T-helper 2 cell treated with Interferon-gamma antibody and Interleukin-4, amounts not matched to agents 5 μg/mL and 100 μg/mL, for 36 hours (primary cell): ENCODE results near the gene EPHA6.

Experiments
- DNase-seq: peaks from one replicate; pipeline ENCODE4 v3.0.0; 2021; ENCODE audit warnings: low spot score
- H3K27ac Mint-ChIP-seq: one replicate; pipeline ENCODE4 v1.8.0; 2021; ENCODE audit warnings: mild to moderate bottlenecking, mixed read lengths
- H3K27me3 Mint-ChIP-seq: one replicate; pipeline ENCODE4 v1.8.0; 2021; ENCODE audit warnings: low read depth, mixed read lengths
- H3K36me3 Mint-ChIP-seq: one replicate; pipeline ENCODE4 v1.8.0; 2021; ENCODE audit warnings: low read depth, mixed read lengths
- H3K4me1 Mint-ChIP-seq: one replicate; pipeline ENCODE4 v1.8.0; 2021; ENCODE audit warnings: low read depth, mixed read lengths
- H3K4me3 Mint-ChIP-seq: one replicate; pipeline ENCODE4 v1.8.0; 2022; ENCODE audit warnings: mild to moderate bottlenecking, moderate library complexity, mixed read lengths
- H3K9me3 Mint-ChIP-seq: one replicate; pipeline ENCODE4 v1.8.0; 2021; ENCODE audit warnings: mixed read lengths

The EPHA6 gene

GRCh38 chr3:96813820-96814650 is at the start of gene EPHA6:
EPHA6 (plus strand) TSS chr3:96814594.
- no peak for DNase-seq
- no peaks in the 10 kb centered on the region for H3K36me3 Mint-ChIP-seq

DNA sequence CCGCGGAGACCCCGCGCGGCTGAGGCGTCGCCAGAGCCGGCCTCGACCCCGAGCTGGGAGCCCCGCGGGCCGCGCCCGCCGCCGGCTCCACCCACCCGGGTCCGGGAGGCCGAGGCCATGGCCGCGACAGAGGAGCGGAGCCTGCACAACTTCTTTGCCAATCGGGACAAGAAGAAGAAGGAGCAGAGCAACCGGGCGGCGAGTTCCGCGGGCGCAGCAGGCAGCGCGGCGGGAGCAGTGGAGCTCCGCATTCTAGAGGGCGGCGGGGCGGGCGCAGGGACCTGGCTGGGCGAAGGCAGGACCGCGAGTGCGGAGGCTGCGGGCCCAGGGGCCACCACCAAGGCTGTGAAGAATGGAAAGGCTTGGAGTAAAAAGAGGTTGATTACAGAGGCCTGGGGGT is 37.6 kb upstream of the EPHA6 start:
- H3K4me1 Mint-ChIP-seq: no peaks in the 10 kb centered on the region
- H3K4me3 Mint-ChIP-seq: no peak overlapping the region

More at GRCh38 chr3:96813820-96814650, at the start of gene EPHA6:
- Mint-ChIP-seq H3K4me1 (peaks cover 8% of the 10 kb centered on the region), H3K27me3 (peaks cover 26% of the 10 kb centered on the region), H3K9me3 (no peaks in the 10 kb centered on the region), H3K4me3 (peak within 1 kb of the TSS; percentile 79), H3K27ac (no peak within 1 kb of the TSS)

DNA sequence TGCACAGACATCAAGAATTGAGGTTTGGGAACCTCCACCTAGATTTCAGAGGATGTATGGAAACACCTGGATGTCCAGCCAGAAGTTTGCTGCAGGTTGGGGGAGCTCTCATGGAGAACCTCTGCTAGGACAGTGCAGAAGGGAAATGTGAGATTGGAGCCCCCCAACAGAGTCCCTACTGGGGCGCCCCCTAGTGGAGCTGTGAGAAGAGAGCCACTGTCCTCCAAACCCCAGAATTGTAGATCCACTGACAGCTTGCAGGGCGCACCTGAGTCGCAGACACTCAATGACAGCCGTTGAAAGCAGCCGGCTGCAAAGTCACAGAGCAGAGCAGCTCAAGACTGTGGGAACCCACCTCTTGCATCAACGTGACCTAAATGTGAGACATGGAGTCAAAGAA is 34.6 kb upstream of the EPHA6 start:
- H3K36me3 Mint-ChIP-seq: no peaks in the 10 kb centered on the region
- no peak for DNase-seq
- H3K9me3 Mint-ChIP-seq: peaks cover 16% of the 10 kb centered on the region
- H3K4me3 Mint-ChIP-seq: no peak overlapping the region
- no peaks in the 10 kb centered on the region for H3K27me3 Mint-ChIP-seq
- no peak overlapping the region for H3K27ac Mint-ChIP-seq
- H3K4me1 Mint-ChIP-seq: no peaks in the 10 kb centered on the region

More for the DNA sequence above, 37.6 kb upstream of the EPHA6 start:
- Mint-ChIP-seq H3K27me3 (no peaks in the 10 kb centered on the region), H3K9me3 (peaks cover 25% of the 10 kb centered on the region), H3K27ac (no peak overlapping the region), H3K36me3 (no peaks in the 10 kb centered on the region)
- DNase-seq: no peak

- Mint-ChIP-seq H3K36me3 (no peaks in the 10 kb centered on the region), H3K27ac (no peak overlapping the region), H3K27me3 (no peaks in the 10 kb centered on the region), H3K4me1 (no peaks in the 10 kb centered on the region), H3K9me3 (peaks cover under 1% of the 10 kb centered on the region), H3K4me3 (no peak overlapping the region)
- DNase-seq: no peak
Observed at GRCh38 chr3:96796101-96796500, 18.3 kb upstream of the EPHA6 start.

DNA sequence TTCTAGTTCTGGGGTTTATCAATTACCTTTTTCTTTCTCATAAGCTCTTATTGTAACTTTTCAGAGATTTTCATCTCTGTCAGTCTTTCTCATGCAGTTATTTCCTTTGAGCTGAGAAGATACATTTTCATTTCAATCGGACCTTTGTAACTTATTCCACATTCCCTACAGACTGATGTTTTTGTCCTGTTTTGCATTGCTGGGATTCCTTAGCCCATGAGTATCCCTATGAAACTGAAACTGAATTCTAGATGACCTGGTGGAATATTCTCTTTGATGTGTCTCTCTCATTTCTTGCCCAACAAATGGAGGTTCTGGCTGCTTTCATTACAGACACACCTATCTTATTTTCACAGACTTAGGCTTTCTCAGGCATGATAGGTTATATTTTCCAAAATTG is 10.5 kb upstream of the EPHA6 start:
- H3K27ac Mint-ChIP-seq: no peak overlapping the region
- DNase-seq: no peak
- no peaks in the 10 kb centered on the region for H3K9me3 Mint-ChIP-seq
- H3K27me3 Mint-ChIP-seq: no peaks in the 10 kb centered on the region
- no peaks in the 10 kb centered on the region for H3K4me1 Mint-ChIP-seq
- no peak overlapping the region for H3K4me3 Mint-ChIP-seq
- H3K36me3 Mint-ChIP-seq: no peaks in the 10 kb centered on the region

DNA sequence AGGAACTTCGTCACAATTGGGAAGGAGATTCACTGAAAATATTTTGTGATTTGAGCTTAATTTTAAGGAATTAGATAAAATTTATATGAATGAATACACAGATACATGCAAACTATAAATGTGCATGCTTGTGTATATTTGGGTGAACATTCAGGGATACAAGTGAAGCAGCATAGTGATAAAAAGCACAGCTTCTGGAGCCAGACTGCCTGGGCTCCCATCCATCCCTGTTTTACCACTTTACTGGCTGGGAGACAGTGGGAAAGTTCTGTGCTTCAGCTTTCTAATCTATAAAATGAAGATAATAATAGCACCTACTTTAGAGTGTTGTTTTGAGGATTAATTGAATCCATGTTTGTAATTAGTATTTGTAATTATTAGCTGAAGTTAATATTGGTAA is 8.1 kb upstream of the EPHA6 start:
- no peaks in the 10 kb centered on the region for H3K9me3 Mint-ChIP-seq
- H3K4me3 Mint-ChIP-seq: no peak overlapping the region
- H3K36me3 Mint-ChIP-seq: no peaks in the 10 kb centered on the region
- H3K27me3 Mint-ChIP-seq: no peaks in the 10 kb centered on the region
- no peak for DNase-seq
- H3K4me1 Mint-ChIP-seq: no peaks in the 10 kb centered on the region
- no peak overlapping the region for H3K27ac Mint-ChIP-seq

- H3K27me3 Mint-ChIP-seq: peaks cover 26% of the 10 kb centered on the region
- no peaks in the 10 kb centered on the region for H3K36me3 Mint-ChIP-seq
- H3K9me3 Mint-ChIP-seq: no peaks in the 10 kb centered on the region
- no peak overlapping the region for H3K27ac Mint-ChIP-seq
- peak overlapping the region; percentile 79 for H3K4me3 Mint-ChIP-seq
- DNase-seq: peak; percentile 71
- H3K4me1 Mint-ChIP-seq: peaks cover 8% of the 10 kb centered on the region
Observed at GRCh38 chr3:96813134-96813819, 1.1 kb upstream of the EPHA6 start.

DNA sequence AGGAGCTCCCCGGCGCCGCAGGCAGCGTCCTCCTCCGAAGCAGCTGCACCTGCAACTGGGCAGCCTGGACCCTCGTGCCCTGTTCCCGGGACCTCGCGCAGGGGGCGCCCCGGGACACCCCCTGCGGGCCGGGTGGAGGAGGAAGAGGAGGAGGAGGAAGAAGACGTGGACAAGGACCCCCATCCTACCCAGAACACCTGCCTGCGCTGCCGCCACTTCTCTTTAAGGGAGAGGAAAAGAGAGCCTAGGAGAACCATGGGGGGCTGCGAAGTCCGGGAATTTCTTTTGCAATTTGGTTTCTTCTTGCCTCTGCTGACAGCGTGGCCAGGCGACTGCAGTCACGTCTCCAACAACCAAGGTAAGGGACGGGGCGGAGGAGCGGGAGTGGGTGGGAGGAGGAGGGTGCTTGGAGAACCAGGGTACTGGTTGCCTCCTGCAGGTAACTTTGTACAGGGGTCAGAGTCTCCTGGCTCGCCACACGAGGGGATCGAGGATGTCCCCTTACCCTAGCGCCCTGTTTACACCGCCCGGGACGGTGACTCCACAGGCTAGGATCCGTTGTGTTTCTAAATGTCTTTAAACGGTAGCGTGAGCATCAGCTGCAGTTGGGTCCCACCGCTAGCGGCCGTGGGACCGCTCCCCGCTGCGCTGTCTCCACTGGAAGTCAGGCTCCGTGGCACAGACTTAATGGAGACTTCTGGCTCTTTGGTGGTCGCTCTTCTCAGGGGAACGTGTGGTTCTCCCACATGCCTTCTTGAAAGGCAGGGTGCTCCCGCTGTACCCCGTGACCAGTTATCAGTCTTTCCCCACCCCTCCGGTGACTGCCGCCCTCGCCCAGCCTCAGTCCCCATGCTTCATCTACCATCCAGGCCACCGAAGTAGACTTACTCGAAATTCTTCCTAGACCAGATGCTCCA is 515 bp downstream of the EPHA6 start:
- peaks cover 26% of the 10 kb centered on the region for H3K27me3 Mint-ChIP-seq
- peak overlapping the region; percentile 32 for H3K4me3 Mint-ChIP-seq
- peaks cover 8% of the 10 kb centered on the region for H3K4me1 Mint-ChIP-seq
- H3K9me3 Mint-ChIP-seq: no peaks in the 10 kb centered on the region
- H3K36me3 Mint-ChIP-seq: no peaks in the 10 kb centered on the region
- no peak for DNase-seq
- H3K27ac Mint-ChIP-seq: no peak overlapping the region

DNA sequence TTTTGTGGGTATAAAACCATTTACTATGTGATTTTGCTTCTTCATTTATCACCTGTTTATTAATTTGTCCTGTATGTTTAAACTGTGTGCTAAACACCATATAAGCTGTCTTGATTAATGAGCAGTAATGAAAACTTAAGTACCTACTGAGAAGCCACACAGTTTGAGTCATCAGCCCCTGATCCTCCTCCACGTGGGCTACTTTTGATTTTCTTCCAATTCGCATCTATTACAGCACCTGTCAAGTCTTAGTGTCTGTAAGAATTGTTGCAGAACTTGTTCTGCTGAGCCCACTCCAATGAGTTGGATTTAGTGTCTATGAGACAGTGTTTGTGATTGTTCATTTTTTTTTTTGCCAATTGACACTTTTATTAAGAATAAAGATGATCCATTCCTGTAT is 16.8 kb downstream of the EPHA6 start:
- no peak overlapping the region for H3K27ac Mint-ChIP-seq
- no peaks in the 10 kb centered on the region for H3K9me3 Mint-ChIP-seq
- H3K4me1 Mint-ChIP-seq: no peaks in the 10 kb centered on the region
- DNase-seq: no peak
- H3K4me3 Mint-ChIP-seq: no peak overlapping the region
- H3K27me3 Mint-ChIP-seq: no peaks in the 10 kb centered on the region
- H3K36me3 Mint-ChIP-seq: no peaks in the 10 kb centered on the region

DNA sequence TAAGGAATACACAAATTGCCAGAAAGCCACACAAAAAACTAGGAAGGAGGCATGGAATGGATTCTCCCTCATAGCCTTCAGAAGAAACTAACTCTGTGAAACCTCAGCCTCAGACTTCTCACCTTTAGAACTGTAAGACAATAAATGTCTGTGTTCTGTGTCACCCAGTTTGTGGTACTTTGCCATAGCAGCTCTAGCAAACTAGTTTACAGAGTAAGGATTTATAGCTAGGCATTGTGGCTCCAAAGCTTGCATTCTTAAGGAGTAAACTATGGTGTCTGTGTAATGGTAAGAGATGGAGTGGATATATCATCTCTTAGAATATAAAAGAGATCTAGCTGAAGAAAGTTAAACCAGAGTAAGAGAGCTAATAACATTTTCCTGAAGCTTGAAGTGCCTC is 18.9 kb downstream of the EPHA6 start:
- no peak overlapping the region for H3K27ac Mint-ChIP-seq
- H3K4me3 Mint-ChIP-seq: no peak overlapping the region
- H3K36me3 Mint-ChIP-seq: no peaks in the 10 kb centered on the region
- no peaks in the 10 kb centered on the region for H3K27me3 Mint-ChIP-seq
- H3K4me1 Mint-ChIP-seq: no peaks in the 10 kb centered on the region
- no peak for DNase-seq
- no peaks in the 10 kb centered on the region for H3K9me3 Mint-ChIP-seq

DNA sequence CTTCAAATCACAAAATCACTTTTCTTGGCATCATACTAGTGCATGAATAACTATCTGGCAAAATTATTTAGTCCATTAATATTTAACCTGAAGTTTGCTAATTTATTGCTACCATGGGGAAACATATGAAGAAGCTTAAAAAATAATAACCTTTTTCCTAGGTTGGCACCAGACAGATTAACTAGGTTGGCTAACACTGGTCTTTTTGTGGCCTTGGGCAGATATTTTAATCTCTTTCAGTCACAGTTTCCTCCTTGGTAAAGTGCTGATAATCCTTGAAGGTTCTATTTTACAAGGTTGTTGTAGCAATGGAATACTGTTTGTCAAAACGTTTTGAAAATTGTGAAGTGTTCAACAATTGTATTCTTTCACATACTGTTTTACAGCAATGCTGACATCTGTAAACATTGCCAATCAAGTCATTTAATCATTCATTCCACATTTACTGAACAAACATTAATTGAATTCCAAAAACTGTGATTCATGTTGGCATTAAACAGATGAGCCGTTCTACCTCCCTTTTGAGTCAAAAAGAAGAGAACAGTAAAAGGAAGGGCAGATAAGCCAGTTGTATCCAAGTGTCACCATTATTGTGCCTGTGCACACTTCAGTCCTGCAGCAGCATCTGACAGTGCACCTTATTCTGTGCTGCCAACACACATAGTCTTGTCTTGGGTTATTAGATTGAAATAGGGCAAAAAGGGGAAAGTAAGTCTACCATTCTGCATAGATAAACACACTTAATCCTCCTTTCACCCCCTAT is 21.9 kb downstream of the EPHA6 start:
- no peaks in the 10 kb centered on the region for H3K36me3 Mint-ChIP-seq
- H3K4me1 Mint-ChIP-seq: no peaks in the 10 kb centered on the region
- H3K27ac Mint-ChIP-seq: no peak overlapping the region
- H3K27me3 Mint-ChIP-seq: no peaks in the 10 kb centered on the region
- no peaks in the 10 kb centered on the region for H3K9me3 Mint-ChIP-seq
- DNase-seq: no peak
- no peak overlapping the region for H3K4me3 Mint-ChIP-seq

DNA sequence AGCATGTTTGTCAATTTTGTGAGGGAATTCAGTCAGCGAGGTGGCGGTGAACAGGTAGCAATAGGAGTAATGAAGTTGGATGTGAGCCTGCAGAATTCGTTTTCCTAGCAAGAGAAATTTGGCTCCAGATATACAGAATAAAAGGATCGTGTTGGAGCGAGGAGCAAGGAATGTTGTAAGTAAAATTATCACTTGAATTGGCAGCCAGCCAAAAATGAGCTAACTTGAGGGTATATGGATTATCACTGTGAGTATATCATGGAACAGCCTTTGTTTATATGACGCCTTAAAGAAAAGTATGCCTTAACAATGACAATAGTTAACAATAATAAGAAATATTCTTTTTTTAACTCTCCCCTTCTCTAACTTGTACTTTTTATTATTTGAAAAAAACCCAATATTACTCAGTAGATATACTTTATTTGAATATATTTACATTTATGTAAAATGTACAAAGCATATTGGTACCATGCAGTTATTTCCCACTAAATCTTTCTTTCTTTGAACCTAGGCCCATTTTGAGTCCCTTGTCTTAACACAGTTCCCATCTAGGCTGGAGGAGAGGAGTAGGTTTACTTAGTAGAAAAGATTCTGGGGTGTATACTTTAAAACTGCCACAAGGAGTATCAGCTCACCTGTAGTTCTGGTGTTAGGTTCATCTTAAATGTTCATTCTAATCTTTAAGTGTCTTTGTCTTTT is 29.3 kb downstream of the EPHA6 start:
- no peaks in the 10 kb centered on the region for H3K4me1 Mint-ChIP-seq
- no peaks in the 10 kb centered on the region for H3K9me3 Mint-ChIP-seq
- no peaks in the 10 kb centered on the region for H3K36me3 Mint-ChIP-seq
- no peak overlapping the region for H3K27ac Mint-ChIP-seq
- no peak overlapping the region for H3K4me3 Mint-ChIP-seq
- no peak for DNase-seq
- H3K27me3 Mint-ChIP-seq: no peaks in the 10 kb centered on the region

- no peaks in the 10 kb centered on the region for H3K27me3 Mint-ChIP-seq
- H3K36me3 Mint-ChIP-seq: no peaks in the 10 kb centered on the region
- no peaks in the 10 kb centered on the region for H3K4me1 Mint-ChIP-seq
- no peaks in the 10 kb centered on the region for H3K9me3 Mint-ChIP-seq
- no peak overlapping the region for H3K4me3 Mint-ChIP-seq
- DNase-seq: no peak
- no peak overlapping the region for H3K27ac Mint-ChIP-seq
Observed at GRCh38 chr3:96844204-96844514, 29.8 kb downstream of the EPHA6 start.
